HepG2 (cell line): ENCODE results near the gene NREP. TPM values are rescaled to one million over a fixed set of nuclear protein-coding genes. Genes with fewer than 3 reads are reported as not detected.

ENCODE experiments used
- CEBPB ChIP-seq: IDR thresholded peaks from 2 replicates; pipeline ENCODE4 v1.6.1; 2011; ENCODE audit warnings: low read depth, low read length, improper control_type of control experiment, borderline replicate concordance
- CEBPG ChIP-seq: IDR thresholded peaks from 2 replicates; pipeline ENCODE4 v1.6.1; 2016
- NFKBIZ ChIP-seq: IDR thresholded peaks from 2 replicates; pipeline ENCODE4 v1.6.1; 2018; ENCODE audit warnings: missing genetic modification reagents, missing compliant biosample characterization
- RAD51 ChIP-seq: fragments of 450-650 bp; IDR thresholded peaks from 2 replicates; pipeline ENCODE4 v1.6.1; 2016; ENCODE audit warnings: borderline replicate concordance
- SMAD9 ChIP-seq: sonication (generic); formaldehyde crosslinking; IDR thresholded peaks from 2 replicates; pipeline ENCODE4 v1.5.1; 2020; ENCODE audit warnings: mild to moderate bottlenecking, missing genetic modification reagents
- ZMAT3 ChIP-seq: sonication (generic); formaldehyde crosslinking; conservative IDR thresholded peaks from 2 replicates; pipeline ENCODE4 v1.7.0; 2021; ENCODE audit warnings: missing genetic modification reagents
- ZNF235 ChIP-seq: sonication (generic); formaldehyde crosslinking; IDR thresholded peaks from 2 replicates; pipeline ENCODE4 v1.8.1; 2023; ENCODE audit warnings: mild to moderate bottlenecking, missing genetic modification reagents, borderline replicate concordance
- ZNF441 ChIP-seq: sonication (generic); formaldehyde crosslinking; IDR thresholded peaks from 2 replicates; pipeline ENCODE4 v1.7.0; 2021; ENCODE audit warnings: missing genetic modification reagents, borderline replicate concordance
- ZSCAN12 ChIP-seq: sonication (generic); formaldehyde crosslinking; IDR thresholded peaks from 2 replicates; pipeline ENCODE4 v1.9.0; 2021; ENCODE audit warnings: mild to moderate bottlenecking, missing genetic modification reagents
- polyA plus RNA-seq, 8 experiments: library from polyadenylated mRNA; depleted of rRNA in 3 of 8; stranded (reverse) in 7 of 8; unstranded in 1 of 8; fragments of >200 nt; fragmentation: Illumina TruSeq in 4 of 8; extraction: Trizol in 4 of 8; gene quantifications; 2 replicates each; pipeline versions ENCODE4 v1.2.1 to v1.2.3, GENCODE V29; 2011 to 2016; ENCODE audit warnings: low read depth in 4 of 8, missing spikeins in 1 of 8, mixed read lengths in 1 of 8; ENCODE audit not compliant: insufficient read depth in 1 of 8
- total RNA-seq, 5 experiments: library from RNA; depleted of rRNA; stranded (reverse); fragments of >200 nt; fragmentation: Illumina TruSeq; extraction: Trizol; gene quantifications; 2 replicates each; pipeline ENCODE4 v1.2.3, GENCODE V29; 2016; ENCODE audit warnings: low read depth in 1 of 5
- TF ChIP-seq, protein P1 (sequence below): IDR thresholded peaks from 2 replicates; pipeline ENCODE4 v1.4.0; 2020; ENCODE audit warnings: mild to moderate bottlenecking, missing genetic modification reagents
- TF ChIP-seq, protein P2 (sequence below): IDR thresholded peaks from 2 replicates; pipeline ENCODE4 v1.6.1; 2016
- TF ChIP-seq, protein P3 (sequence below): sonication (generic); formaldehyde crosslinking; IDR thresholded peaks from 2 replicates; pipeline ENCODE4 v1.4.0; 2020; ENCODE audit warnings: mild to moderate bottlenecking, missing genetic modification reagents
- TF ChIP-seq, protein P4 (sequence below): sonication (generic); formaldehyde crosslinking; IDR thresholded peaks from 2 replicates; pipeline ENCODE4 v1.5.1; 2020; ENCODE audit warnings: mild to moderate bottlenecking, missing genetic modification reagents, borderline replicate concordance
- TF ChIP-seq, protein P5 (sequence below): sonication (generic); formaldehyde crosslinking; IDR thresholded peaks from 2 replicates; pipeline ENCODE4 v1.8.0; 2022; ENCODE audit warnings: mild to moderate bottlenecking, missing genetic modification reagents, borderline replicate concordance
- TF ChIP-seq, protein P6 (sequence below): sonication (generic); formaldehyde crosslinking; IDR thresholded peaks from 2 replicates; pipeline ENCODE4 v1.4.0; 2020; ENCODE audit warnings: missing genetic modification reagents
- TF ChIP-seq, protein P7 (sequence below): IDR thresholded peaks from 2 replicates; pipeline ENCODE4 v1.6.1; 2018; ENCODE audit warnings: missing genetic modification reagents, mild to moderate bottlenecking, missing compliant biosample characterization

Gene NREP
- total and polyA plus RNA-seq, 2 of the 13 experiments (the other 11 are each of a cell fraction or from before 2014, with no cell fraction given): 40.5 to 102 TPM

DNA sequence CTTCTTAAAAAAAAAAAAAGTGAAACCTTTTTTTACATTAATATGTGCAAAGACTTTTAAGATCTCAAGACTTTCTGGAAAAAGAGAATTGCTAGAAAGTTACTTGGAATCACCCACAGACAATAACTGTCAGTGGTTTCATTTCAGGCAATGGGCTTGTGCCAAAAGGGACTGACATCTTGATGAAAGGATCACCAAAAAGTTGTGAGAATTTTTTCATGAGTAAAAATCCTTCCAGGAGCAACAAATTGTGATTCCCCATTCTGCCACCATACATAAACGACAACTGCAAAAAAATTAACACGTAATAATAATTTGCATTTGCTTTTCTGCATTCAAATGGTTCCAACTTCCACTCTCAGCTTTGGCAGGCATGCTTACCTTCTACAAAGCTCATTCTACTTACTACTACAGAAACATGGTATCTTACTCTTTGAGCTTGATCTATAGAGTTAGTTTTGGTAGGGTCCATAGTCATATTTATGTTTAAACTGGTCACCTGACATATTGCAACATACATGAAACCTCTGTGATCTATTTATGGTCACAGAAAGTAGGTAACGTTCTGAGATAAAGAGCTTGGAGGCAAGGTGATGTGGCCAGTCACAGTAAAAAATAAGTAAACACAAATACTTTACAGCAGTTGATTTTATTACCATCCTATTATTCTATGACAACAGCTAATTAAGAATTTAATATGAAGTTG lies 3.0 kb downstream of the NREP start (continued):
- TF ChIP-seq, protein P1, sequence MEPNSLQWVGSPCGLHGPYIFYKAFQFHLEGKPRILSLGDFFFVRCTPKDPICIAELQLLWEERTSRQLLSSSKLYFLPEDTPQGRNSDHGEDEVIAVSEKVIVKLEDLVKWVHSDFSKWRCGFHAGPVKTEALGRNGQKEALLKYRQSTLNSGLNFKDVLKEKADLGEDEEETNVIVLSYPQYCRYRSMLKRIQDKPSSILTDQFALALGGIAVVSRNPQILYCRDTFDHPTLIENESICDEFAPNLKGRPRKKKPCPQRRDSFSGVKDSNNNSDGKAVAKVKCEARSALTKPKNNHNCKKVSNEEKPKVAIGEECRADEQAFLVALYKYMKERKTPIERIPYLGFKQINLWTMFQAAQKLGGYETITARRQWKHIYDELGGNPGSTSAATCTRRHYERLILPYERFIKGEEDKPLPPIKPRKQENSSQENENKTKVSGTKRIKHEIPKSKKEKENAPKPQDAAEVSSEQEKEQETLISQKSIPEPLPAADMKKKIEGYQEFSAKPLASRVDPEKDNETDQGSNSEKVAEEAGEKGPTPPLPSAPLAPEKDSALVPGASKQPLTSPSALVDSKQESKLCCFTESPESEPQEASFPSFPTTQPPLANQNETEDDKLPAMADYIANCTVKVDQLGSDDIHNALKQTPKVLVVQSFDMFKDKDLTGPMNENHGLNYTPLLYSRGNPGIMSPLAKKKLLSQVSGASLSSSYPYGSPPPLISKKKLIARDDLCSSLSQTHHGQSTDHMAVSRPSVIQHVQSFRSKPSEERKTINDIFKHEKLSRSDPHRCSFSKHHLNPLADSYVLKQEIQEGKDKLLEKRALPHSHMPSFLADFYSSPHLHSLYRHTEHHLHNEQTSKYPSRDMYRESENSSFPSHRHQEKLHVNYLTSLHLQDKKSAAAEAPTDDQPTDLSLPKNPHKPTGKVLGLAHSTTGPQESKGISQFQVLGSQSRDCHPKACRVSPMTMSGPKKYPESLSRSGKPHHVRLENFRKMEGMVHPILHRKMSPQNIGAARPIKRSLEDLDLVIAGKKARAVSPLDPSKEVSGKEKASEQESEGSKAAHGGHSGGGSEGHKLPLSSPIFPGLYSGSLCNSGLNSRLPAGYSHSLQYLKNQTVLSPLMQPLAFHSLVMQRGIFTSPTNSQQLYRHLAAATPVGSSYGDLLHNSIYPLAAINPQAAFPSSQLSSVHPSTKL (CRISPR knock-in tag): 0 out of 2 replicates have a peak, but pooled peaks have one; percentile 27
- TF ChIP-seq, protein P2, sequence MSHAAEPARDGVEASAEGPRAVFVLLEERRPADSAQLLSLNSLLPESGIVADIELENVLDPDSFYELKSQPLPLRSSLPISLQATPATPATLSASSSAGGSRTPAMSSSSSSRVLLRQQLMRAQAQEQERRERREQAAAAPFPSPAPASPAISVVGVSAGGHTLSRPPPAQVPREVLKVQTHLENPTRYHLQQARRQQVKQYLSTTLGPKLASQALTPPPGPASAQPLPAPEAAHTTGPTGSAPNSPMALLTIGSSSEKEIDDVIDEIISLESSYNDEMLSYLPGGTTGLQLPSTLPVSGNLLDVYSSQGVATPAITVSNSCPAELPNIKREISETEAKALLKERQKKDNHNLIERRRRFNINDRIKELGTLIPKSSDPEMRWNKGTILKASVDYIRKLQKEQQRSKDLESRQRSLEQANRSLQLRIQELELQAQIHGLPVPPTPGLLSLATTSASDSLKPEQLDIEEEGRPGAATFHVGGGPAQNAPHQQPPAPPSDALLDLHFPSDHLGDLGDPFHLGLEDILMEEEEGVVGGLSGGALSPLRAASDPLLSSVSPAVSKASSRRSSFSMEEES (CRISPR knock-in tag): 0 out of 2 replicates have a peak, but pooled peaks have one; percentile 32
- TF ChIP-seq, protein P3, sequence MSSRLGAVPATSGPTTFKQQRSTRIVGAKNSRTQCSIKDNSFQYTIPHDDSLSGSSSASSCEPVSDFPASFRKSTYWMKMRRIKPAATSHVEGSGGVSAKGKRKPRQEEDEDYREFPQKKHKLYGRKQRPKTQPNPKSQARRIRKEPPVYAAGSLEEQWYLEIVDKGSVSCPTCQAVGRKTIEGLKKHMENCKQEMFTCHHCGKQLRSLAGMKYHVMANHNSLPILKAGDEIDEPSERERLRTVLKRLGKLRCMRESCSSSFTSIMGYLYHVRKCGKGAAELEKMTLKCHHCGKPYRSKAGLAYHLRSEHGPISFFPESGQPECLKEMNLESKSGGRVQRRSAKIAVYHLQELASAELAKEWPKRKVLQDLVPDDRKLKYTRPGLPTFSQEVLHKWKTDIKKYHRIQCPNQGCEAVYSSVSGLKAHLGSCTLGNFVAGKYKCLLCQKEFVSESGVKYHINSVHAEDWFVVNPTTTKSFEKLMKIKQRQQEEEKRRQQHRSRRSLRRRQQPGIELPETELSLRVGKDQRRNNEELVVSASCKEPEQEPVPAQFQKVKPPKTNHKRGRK (CRISPR knock-in tag): no peak
- TF ChIP-seq, protein P4, sequence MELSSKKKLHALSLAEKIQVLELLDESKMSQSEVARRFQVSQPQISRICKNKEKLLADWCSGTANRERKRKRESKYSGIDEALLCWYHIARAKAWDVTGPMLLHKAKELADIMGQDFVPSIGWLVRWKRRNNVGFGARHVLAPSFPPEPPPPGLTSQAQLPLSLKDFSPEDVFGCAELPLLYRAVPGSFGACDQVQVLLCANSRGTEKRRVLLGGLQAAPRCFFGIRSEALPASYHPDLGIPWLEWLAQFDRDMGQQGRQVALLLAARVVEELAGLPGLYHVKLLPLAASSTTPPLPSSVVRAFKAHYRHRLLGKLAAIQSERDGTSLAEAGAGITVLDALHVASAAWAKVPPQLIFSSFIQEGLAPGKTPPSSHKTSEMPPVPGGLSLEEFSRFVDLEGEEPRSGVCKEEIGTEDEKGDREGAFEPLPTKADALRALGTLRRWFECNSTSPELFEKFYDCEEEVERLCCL (CRISPR knock-in tag): no peak
- TF ChIP-seq ZMAT3 (no peak), ZNF235 (CRISPR knock-in tag) (no peak), CEBPG (CRISPR knock-in tag) (peak; percentile 50; the same call in 1 of the 2 replicates), ZSCAN12 (no peak), CEBPB (peak; percentile 88), NFKBIZ (CRISPR knock-in tag) (no peak), SMAD9 (no peak), RAD51 (no peak), ZNF441 (CRISPR knock-in tag) (no peak)
- TF ChIP-seq, protein P5, sequence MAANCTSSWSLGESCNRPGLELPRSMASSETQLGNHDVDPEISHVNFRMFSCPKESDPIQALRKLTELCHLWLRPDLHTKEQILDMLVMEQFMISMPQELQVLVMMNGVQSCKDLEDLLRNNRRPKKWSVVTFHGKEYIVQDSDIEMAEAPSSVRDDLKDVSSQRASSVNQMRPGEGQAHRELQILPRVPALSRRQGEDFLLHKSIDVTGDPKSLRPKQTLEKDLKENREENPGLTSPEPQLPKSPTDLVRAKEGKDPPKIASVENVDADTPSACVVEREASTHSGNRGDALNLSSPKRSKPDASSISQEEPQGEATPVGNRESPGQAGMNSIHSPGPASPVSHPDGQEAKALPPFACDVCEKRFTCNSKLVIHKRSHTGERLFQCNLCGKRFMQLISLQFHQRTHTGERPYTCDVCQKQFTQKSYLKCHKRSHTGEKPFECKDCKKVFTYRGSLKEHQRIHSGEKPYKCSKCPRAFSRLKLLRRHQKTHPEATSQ (CRISPR knock-in tag): no peak
- TF ChIP-seq, protein P6, sequence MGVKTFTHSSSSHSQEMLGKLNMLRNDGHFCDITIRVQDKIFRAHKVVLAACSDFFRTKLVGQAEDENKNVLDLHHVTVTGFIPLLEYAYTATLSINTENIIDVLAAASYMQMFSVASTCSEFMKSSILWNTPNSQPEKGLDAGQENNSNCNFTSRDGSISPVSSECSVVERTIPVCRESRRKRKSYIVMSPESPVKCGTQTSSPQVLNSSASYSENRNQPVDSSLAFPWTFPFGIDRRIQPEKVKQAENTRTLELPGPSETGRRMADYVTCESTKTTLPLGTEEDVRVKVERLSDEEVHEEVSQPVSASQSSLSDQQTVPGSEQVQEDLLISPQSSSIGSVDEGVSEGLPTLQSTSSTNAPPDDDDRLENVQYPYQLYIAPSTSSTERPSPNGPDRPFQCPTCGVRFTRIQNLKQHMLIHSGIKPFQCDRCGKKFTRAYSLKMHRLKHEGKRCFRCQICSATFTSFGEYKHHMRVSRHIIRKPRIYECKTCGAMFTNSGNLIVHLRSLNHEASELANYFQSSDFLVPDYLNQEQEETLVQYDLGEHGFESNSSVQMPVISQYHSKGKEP (CRISPR knock-in tag): no peak
- TF ChIP-seq, protein P7, sequence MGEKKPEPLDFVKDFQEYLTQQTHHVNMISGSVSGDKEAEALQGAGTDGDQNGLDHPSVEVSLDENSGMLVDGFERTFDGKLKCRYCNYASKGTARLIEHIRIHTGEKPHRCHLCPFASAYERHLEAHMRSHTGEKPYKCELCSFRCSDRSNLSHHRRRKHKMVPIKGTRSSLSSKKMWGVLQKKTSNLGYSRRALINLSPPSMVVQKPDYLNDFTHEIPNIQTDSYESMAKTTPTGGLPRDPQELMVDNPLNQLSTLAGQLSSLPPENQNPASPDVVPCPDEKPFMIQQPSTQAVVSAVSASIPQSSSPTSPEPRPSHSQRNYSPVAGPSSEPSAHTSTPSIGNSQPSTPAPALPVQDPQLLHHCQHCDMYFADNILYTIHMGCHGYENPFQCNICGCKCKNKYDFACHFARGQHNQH: no peak
